Measurements from ENCODE around the gene ACOT13. TPM values are rescaled to one million over a fixed set of nuclear protein-coding genes. Genes with fewer than 3 reads are reported as not detected.
"Not testable (repeated sequence)": the region's sequence is repeated elsewhere in the genome, so short reads cannot be mapped to it uniquely, and the experiment has no call there.

ACOT13 gene
- total RNA-seq, 2 donors from 2014 or later, result 25.0 to 30.3 TPM

GRCh38 chr6:24702720-24703282 is 35.9 kb downstream of the ACOT13 start:
- DNase-seq (ENCODE audit: low spot score in 2 of 2), result no peak
- Mint-ChIP-seq H3K27ac (peak overlapping the region; percentile 4 to 15), H3K9me3 (no peaks in the 10 kb centered on the region), H3K36me3 (peaks cover 8 to 47% of the 10 kb centered on the region in 2 donors)
- ATAC-seq, result no peak

GRCh38 chr6:24704468-24704867 is 37.6 kb downstream of the ACOT13 start:
- no peaks in the 10 kb centered on the region for H3K9me3 Mint-ChIP-seq
- H3K27ac Mint-ChIP-seq, result no peak overlapping the region
- ATAC-seq, result no peak
- DNase-seq (ENCODE audit: low spot score in 2 of 2), result no peak
- peaks cover 8 to 38% of the 10 kb centered on the region in 2 donors for H3K36me3 Mint-ChIP-seq

- Mint-ChIP-seq H3K36me3 (peaks cover 11 to 51% of the 10 kb centered on the region in 2 donors), H3K27ac (no peak overlapping the region), H3K9me3 (no peaks in the 10 kb centered on the region)
- no peak for DNase-seq (ENCODE audit: low spot score in 2 of 2)
- no peak for ATAC-seq
These were observed 41.7 kb downstream of the ACOT13 start for GRCh38 chr6:24708612-24709011.

GRCh38 chr6:24709014-24709711 is 42.3 kb downstream of the ACOT13 start:
- Mint-ChIP-seq H3K27ac (peak overlapping the region in 1 of 2 donors; percentile 15), H3K9me3 (no peaks in the 10 kb centered on the region), H3K36me3 (peaks cover 6 to 51% of the 10 kb centered on the region in 2 donors)
- ATAC-seq, result no peak
- no peak for DNase-seq (ENCODE audit: low spot score in 2 of 2)

- H3K36me3 Mint-ChIP-seq, result peaks cover 11 to 55% of the 10 kb centered on the region in 2 donors
- ATAC-seq (peak in 1 of 2 donors; percentile 45), DNase-seq (ENCODE audit: low spot score in 2 of 2) (no peak)
- H3K27ac Mint-ChIP-seq, result peak overlapping the region in 1 of 2 donors; percentile 91
- no peaks in the 10 kb centered on the region for H3K9me3 Mint-ChIP-seq
These were observed 43.8 kb downstream of the ACOT13 start for GRCh38 chr6:24710519-24711303.

GRCh38 chr6:24716602-24717148 is 49.8 kb downstream of the ACOT13 start:
- DNase-seq (ENCODE audit: low spot score in 2 of 2); ATAC-seq; H3K9me3 Mint-ChIP-seq: not testable (repeated sequence)
- Mint-ChIP-seq H3K36me3 (peaks cover 46 to 79% of the 10 kb centered on the region in 2 donors), H3K27ac (peak overlapping the region; percentile 32 to 75)

GRCh38 chr6:24718449-24719124 is 51.7 kb downstream of the ACOT13 start:
- ATAC-seq, result no peak
- H3K36me3 Mint-ChIP-seq, result peaks cover 46 to 65% of the 10 kb centered on the region in 2 donors
- H3K9me3 Mint-ChIP-seq, result no peaks in the 10 kb centered on the region
- H3K27ac Mint-ChIP-seq, result peak overlapping the region; percentile 97 to 100
- no peak for DNase-seq (ENCODE audit: low spot score in 2 of 2)

GRCh38 chr6:24719125-24719971 is 52.5 kb downstream of the ACOT13 start, which contains the start of gene C6orf62:
C6orf62 (minus strand) TSS chr6:24719154; CDS start chr6:24718668, 486 bp downstream.
- Mint-ChIP-seq H3K9me3 (no peaks in the 10 kb centered on the region), H3K36me3 (peaks cover 46 to 58% of the 10 kb centered on the region in 2 donors), H3K27ac (peak within 1 kb of the TSS; percentile 97 to 100)
- ATAC-seq, result peak; percentile 13 to 25
- peak; percentile 63 to 67 for DNase-seq (ENCODE audit: low spot score in 2 of 2)

GRCh38 chr6:24720131-24720603 is 53.3 kb downstream of the ACOT13 start:
- ATAC-seq (peak; percentile 12 to 29), DNase-seq (ENCODE audit: low spot score in 2 of 2) (peak; percentile 75 to 85)
- Mint-ChIP-seq H3K27ac (peak overlapping the region; percentile 97 to 100), H3K9me3 (no peaks in the 10 kb centered on the region), H3K36me3 (peaks cover 46 to 51% of the 10 kb centered on the region in 2 donors)

- ATAC-seq, result peak; percentile 90 to 93
- peaks cover 40 to 44% of the 10 kb centered on the region in 2 donors for H3K36me3 Mint-ChIP-seq
- H3K27ac Mint-ChIP-seq, result peak overlapping the region; percentile 97 to 100
- no peaks in the 10 kb centered on the region for H3K9me3 Mint-ChIP-seq
- peak; percentile 98 to 100 for DNase-seq (ENCODE audit: low spot score in 2 of 2)
These were observed 54.0 kb downstream of the ACOT13 start for GRCh38 chr6:24720604-24721460.

GRCh38 chr6:24721461-24722215 is 54.8 kb downstream of the ACOT13 start:
- DNase-seq (ENCODE audit: low spot score in 2 of 2) (no peak), ATAC-seq (peak; percentile 64 to 73)
- H3K9me3 Mint-ChIP-seq, result no peaks in the 10 kb centered on the region
- peak overlapping the region; percentile 97 to 100 for H3K27ac Mint-ChIP-seq
- peaks cover 34 to 36% of the 10 kb centered on the region in 2 donors for H3K36me3 Mint-ChIP-seq

GRCh38 chr6:24723270-24723669 is 56.4 kb downstream of the ACOT13 start:
- peaks cover 22% of the 10 kb centered on the region in 2 donors for H3K36me3 Mint-ChIP-seq
- DNase-seq (ENCODE audit: low spot score in 2 of 2) (no peak), ATAC-seq (no peak)
- H3K27ac Mint-ChIP-seq, result peak overlapping the region in 1 of 2 donors; percentile 97
- peaks cover 0 to under 1% of the 10 kb centered on the region in 2 donors for H3K9me3 Mint-ChIP-seq

- H3K36me3 Mint-ChIP-seq, result peaks cover 19 to 24% of the 10 kb centered on the region in 2 donors
- not testable (repeated sequence) for ATAC-seq; DNase-seq (ENCODE audit: low spot score in 2 of 2); H3K27ac Mint-ChIP-seq
- H3K9me3 Mint-ChIP-seq, result peaks cover 11 to 35% of the 10 kb centered on the region in 2 donors
These were observed 63.8 kb downstream of the ACOT13 start for GRCh38 chr6:24730653-24731052.

All from activated naive CD4-positive, alpha-beta T cell treated with anti-CD3 and anti-CD28 coated beads, Interleukin-2, amount 50 U/mL, for 72 hours (primary cell).